ENCODE measurements around the gene CLEC4D. TPM values are rescaled to one million over a fixed set of nuclear protein-coding genes. Genes with fewer than 3 reads are reported as not detected.

The CLEC4D gene
- total RNA-seq, 1 experiment from 2014 or later = 0.42 TPM

DNA sequence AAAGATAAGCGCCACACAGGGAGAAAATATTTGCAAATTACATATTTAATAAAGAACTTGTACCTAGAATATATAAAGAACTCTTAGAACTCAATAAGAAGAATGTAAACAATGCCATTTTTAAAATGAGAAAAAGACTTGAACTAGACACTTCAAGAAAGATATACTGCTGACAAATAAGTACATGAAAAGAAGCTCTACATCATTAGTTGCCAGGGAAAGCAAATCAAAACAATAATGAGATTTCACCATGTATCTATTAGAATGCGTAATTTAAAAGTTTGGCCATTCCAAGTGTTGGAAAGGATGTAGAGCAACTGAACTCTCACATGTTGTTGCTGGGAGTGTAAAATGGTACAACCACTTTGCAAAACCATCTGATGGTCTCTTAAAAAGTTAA lies 34.3 kb downstream of the CLEC4D start:
- Histone ChIP-seq H3K4ac (ENCODE audit: low read depth, low read length) (no peak overlapping the region), H4K91ac (ENCODE audit: insufficient read length, low read depth, low read length) (no peak overlapping the region), H3K4me1 (ENCODE audit: insufficient read depth, low read length) (no peaks in the 10 kb centered on the region), H3K79me1 (ENCODE audit: insufficient read depth, low read depth, low read length, poor library complexity, severe bottlenecking) (no peaks in the 10 kb centered on the region), H3K23me2 (ENCODE audit: insufficient read length, low read depth, low read length, poor library complexity, severe bottlenecking) (no peaks in the 10 kb centered on the region), H2AFZ (ENCODE audit: low read length) (no peak overlapping the region), H3K18ac (ENCODE audit: insufficient read length, low read depth, low read length) (no peak overlapping the region), H4K8ac (replicated peaks; ENCODE audit: insufficient read length, low read depth, low read length) (no peak overlapping the region), H3K9ac (ENCODE audit: extremely low read depth, insufficient read length, low read length) (no peak overlapping the region), H2BK20ac (ENCODE audit: low read depth, low read length, poor library complexity, severe bottlenecking) (no peak overlapping the region), H2BK120ac (ENCODE audit: low read depth, low read length, poor library complexity, severe bottlenecking) (no peak overlapping the region), H3K9me3 (ENCODE audit: control insufficient read depth, low read depth, low read length) (no peaks in the 10 kb centered on the region), H3K27ac (ENCODE audit: insufficient read length, low read depth, low read length) (no peak overlapping the region), H3K4me2 (ENCODE audit: insufficient read depth, insufficient read length, low read length) (no peak overlapping the region), H3K14ac (ENCODE audit: insufficient read depth, low read length) (no peak overlapping the region), H3K56ac (ENCODE audit: insufficient read length, low read depth, low read length) (no peak overlapping the region), H3K79me2 (ENCODE audit: insufficient read depth, low read length) (no peaks in the 10 kb centered on the region), H3T11ph (ENCODE audit: low read length) (no peak overlapping the region), H4K5ac (ENCODE audit: insufficient read length, low read depth, low read length) (no peak overlapping the region), H2BK5ac (ENCODE audit: insufficient read length, low read length) (no peak overlapping the region), H2BK12ac (ENCODE audit: insufficient read length, low read depth, low read length) (no peak overlapping the region), H2AK5ac (ENCODE audit: insufficient read length, low read length) (no peak overlapping the region), H4K20me1 (ENCODE audit: control insufficient read depth, insufficient read depth, insufficient read length) (no peaks in the 10 kb centered on the region), H3K27me3 (ENCODE audit: insufficient read depth, low read length) (no peaks in the 10 kb centered on the region), H2BK15ac (ENCODE audit: low read depth, low read length) (no peak overlapping the region), H3K23ac (ENCODE audit: insufficient read length, low read depth, low read length) (no peak overlapping the region)
- no peak for DNase-seq
- TF ChIP-seq, protein P1, sequence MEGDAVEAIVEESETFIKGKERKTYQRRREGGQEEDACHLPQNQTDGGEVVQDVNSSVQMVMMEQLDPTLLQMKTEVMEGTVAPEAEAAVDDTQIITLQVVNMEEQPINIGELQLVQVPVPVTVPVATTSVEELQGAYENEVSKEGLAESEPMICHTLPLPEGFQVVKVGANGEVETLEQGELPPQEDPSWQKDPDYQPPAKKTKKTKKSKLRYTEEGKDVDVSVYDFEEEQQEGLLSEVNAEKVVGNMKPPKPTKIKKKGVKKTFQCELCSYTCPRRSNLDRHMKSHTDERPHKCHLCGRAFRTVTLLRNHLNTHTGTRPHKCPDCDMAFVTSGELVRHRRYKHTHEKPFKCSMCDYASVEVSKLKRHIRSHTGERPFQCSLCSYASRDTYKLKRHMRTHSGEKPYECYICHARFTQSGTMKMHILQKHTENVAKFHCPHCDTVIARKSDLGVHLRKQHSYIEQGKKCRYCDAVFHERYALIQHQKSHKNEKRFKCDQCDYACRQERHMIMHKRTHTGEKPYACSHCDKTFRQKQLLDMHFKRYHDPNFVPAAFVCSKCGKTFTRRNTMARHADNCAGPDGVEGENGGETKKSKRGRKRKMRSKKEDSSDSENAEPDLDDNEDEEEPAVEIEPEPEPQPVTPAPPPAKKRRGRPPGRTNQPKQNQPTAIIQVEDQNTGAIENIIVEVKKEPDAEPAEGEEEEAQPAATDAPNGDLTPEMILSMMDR (conservative IDR thresholded peaks at IDR 0.05) = no peak
- H3K36me3 Mint-ChIP-seq (ENCODE audit: insufficient read depth in 1 of 3, low read depth in 3 of 3) = no peaks in the 10 kb centered on the region
- no peak overlapping the region for H3K27ac Mint-ChIP-seq
- H3K27me3 Mint-ChIP-seq (ENCODE audit: low read depth) = no peaks in the 10 kb centered on the region
- no CpG with 5 or more reads among the region's 2 CpGs for WGBS (ENCODE audit: extremely low coverage, insufficient read length, low lambda C conversion rate)
- H3K4me3 Mint-ChIP-seq = no peak overlapping the region
- H3K9me3 Mint-ChIP-seq = no peaks in the 10 kb centered on the region
- H3K4me1 Mint-ChIP-seq = peaks cover 3% of the 10 kb centered on the region in 2 experiments; a peak in 1 of 4 replicates
